ENCODE data around the gene TTC22.

The TTC22 gene

DNA sequence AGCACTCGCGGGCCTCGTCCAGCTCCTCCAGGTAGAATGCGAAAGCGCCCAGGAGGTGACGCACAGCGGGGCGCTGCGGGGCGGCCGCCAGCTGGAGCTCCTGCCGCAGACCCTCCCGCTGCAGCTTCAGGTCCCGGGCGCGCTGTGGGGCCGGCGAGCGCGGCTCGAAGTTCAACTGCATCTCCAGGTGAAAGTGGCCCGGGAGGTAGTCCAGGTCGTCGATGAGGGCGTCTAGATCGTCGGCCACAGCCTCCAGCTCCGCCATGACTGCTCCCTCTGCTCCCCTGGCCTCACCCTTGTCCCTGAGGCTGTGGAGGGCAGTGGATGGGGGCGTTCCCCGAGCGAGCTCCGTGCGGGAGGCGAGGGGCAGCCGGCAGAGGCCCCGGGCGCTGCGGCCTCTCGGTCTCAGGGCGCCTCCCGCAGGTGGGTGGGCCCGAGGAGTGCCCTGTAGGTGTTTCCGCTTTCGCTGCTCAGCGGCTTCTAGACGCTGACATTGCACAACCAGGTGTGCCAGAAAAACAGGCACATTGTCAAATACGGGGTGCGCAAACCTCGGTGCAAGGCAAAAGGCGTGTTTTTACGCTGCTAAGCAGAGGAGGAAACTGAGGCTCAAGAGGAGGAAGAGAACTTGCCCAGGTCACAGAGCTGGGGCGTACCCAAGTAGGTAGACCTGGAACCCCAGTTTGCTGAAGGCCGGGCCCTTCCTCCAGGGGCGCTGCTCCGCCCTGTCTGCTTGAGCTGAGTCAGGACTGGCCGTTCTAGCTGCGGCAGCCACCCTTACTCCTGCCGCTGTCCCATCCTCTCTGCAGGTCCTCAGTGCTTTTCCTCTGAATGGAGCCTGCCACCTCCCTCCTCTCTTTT is at the start of gene TTC22:
TSS of gene TTC22 (minus strand) at position 425 of the 861 bp plus-strand sequence. CDS start at position 265, 160 bp downstream.
- Histone ChIP-seq H3K27ac (ENCODE audit: poor library complexity, severe bottlenecking) (peak within 1 kb of the TSS; percentile 11), H3K4me1 (ENCODE audit: insufficient read depth, poor library complexity, severe bottlenecking) (peaks cover 5% of the 10 kb centered on the region), H3K9me3 (ENCODE audit: severe bottlenecking) (no peaks in the 10 kb centered on the region), H3K27me3 (ENCODE audit: insufficient read depth, poor library complexity, severe bottlenecking) (no peaks in the 10 kb centered on the region), H3K4me3 (ENCODE audit: severe bottlenecking) (peak within 1 kb of the TSS; percentile 40), H3K36me3 (ENCODE audit: low read depth) (no peaks in the 10 kb centered on the region)
- no peak for DNase-seq (ENCODE audit: low spot score)
- TF ChIP-seq, protein P1, sequence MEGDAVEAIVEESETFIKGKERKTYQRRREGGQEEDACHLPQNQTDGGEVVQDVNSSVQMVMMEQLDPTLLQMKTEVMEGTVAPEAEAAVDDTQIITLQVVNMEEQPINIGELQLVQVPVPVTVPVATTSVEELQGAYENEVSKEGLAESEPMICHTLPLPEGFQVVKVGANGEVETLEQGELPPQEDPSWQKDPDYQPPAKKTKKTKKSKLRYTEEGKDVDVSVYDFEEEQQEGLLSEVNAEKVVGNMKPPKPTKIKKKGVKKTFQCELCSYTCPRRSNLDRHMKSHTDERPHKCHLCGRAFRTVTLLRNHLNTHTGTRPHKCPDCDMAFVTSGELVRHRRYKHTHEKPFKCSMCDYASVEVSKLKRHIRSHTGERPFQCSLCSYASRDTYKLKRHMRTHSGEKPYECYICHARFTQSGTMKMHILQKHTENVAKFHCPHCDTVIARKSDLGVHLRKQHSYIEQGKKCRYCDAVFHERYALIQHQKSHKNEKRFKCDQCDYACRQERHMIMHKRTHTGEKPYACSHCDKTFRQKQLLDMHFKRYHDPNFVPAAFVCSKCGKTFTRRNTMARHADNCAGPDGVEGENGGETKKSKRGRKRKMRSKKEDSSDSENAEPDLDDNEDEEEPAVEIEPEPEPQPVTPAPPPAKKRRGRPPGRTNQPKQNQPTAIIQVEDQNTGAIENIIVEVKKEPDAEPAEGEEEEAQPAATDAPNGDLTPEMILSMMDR (IDR thresholded peaks at IDR 0.05; ENCODE audit: poor library complexity, severe bottlenecking) = peak; percentile 74
- peak; percentile 82 for ATAC-seq (ENCODE audit: low read depth)

GRCh38 chr1:54850737-54851136 is 49.6 kb upstream of the TTC22 start:
- Histone ChIP-seq H3K27me3 (ENCODE audit: insufficient read depth, poor library complexity, severe bottlenecking) (no peaks in the 10 kb centered on the region), H3K36me3 (ENCODE audit: low read depth) (peaks cover 67% of the 10 kb centered on the region), H3K4me1 (ENCODE audit: insufficient read depth, poor library complexity, severe bottlenecking) (no peaks in the 10 kb centered on the region), H3K9me3 (ENCODE audit: severe bottlenecking) (no peaks in the 10 kb centered on the region), H3K4me3 (ENCODE audit: severe bottlenecking) (no peak overlapping the region), H3K27ac (ENCODE audit: poor library complexity, severe bottlenecking) (no peak overlapping the region)
- TF ChIP-seq, protein P1 (IDR thresholded peaks at IDR 0.05; ENCODE audit: poor library complexity, severe bottlenecking) = no peak
- ATAC-seq (ENCODE audit: low read depth) (no peak), DNase-seq (ENCODE audit: low spot score) (no peak)

GRCh38 chr1:54850069-54850730 is 49.1 kb upstream of the TTC22 start:
- ATAC-seq (ENCODE audit: low read depth) (no peak), DNase-seq (ENCODE audit: low spot score) (no peak)
- no peaks in the 10 kb centered on the region for H3K4me1 ChIP-seq (ENCODE audit: insufficient read depth, poor library complexity, severe bottlenecking)
- no peaks in the 10 kb centered on the region for H3K9me3 ChIP-seq (ENCODE audit: severe bottlenecking)
- peaks cover 62% of the 10 kb centered on the region for H3K36me3 ChIP-seq (ENCODE audit: low read depth)
- no peaks in the 10 kb centered on the region for H3K27me3 ChIP-seq (ENCODE audit: insufficient read depth, poor library complexity, severe bottlenecking)
- TF ChIP-seq, protein P1 (IDR thresholded peaks at IDR 0.05; ENCODE audit: poor library complexity, severe bottlenecking) = no peak
- H3K4me3 ChIP-seq (ENCODE audit: severe bottlenecking) = no peak overlapping the region
- no peak overlapping the region for H3K27ac ChIP-seq (ENCODE audit: poor library complexity, severe bottlenecking)

GRCh38 chr1:54849219-54850068 is 48.3 kb upstream of the TTC22 start:
- Histone ChIP-seq H3K36me3 (ENCODE audit: low read depth) (peaks cover 56% of the 10 kb centered on the region), H3K27ac (ENCODE audit: poor library complexity, severe bottlenecking) (no peak overlapping the region), H3K9me3 (ENCODE audit: severe bottlenecking) (no peaks in the 10 kb centered on the region), H3K4me1 (ENCODE audit: insufficient read depth, poor library complexity, severe bottlenecking) (no peaks in the 10 kb centered on the region), H3K4me3 (ENCODE audit: severe bottlenecking) (no peak overlapping the region), H3K27me3 (ENCODE audit: insufficient read depth, poor library complexity, severe bottlenecking) (no peaks in the 10 kb centered on the region)
- DNase-seq (ENCODE audit: low spot score) = no peak
- TF ChIP-seq, protein P1 (IDR thresholded peaks at IDR 0.05; ENCODE audit: poor library complexity, severe bottlenecking) = no peak
- ATAC-seq (ENCODE audit: low read depth) = no peak
